HG02885 (cell line): ENCODE data around the gene LPAR6.

ENCODE experiments used
- ATAC-seq: cut with Tn5 transposase; IDR thresholded peaks from one replicate; pipeline ENCODE4 v1.9.1; 2021; ENCODE audit warnings: mild to moderate bottlenecking; ENCODE audit not compliant: unreplicated experiment, poor library complexity

LPAR6 gene

DNA sequence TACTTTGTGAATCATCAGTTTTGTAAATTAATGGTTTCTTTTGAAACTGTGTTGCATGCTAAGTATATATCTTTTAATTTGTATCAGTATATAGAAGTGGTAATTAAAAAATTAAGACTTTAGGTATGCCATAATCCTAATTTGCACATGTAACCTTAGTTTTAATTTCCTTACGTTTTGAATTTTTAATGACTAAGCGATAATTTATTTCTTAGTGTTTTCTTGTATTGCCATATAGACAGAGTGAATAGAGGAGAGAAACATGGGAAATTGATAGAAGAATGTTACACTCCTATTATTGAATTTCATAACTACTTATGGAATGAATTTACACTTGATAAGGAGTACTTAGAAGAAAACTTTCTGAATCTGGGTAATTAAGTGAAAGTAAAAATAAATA, 29.5 kb downstream of the LPAR6 start:
- no peak for ATAC-seq

DNA sequence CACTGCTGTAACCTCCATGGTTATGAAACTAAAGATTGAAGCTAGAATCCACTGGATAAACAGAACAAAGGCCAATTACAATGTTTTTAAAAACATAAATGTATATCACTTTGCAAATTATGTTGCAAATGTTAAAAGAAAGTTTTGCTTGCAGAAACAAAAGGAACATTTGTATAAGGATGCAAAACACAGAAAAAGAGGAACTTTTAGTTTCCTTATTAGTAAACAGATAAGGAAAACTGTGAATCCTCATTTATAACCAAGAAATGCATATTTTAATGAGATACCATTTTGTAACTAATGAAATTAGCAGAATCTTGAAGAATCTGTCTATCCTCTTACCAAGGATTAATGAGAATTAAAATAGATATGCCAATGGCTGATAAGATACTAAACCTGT, 32.3 kb downstream of the LPAR6 start:
- no peak for ATAC-seq

DNA sequence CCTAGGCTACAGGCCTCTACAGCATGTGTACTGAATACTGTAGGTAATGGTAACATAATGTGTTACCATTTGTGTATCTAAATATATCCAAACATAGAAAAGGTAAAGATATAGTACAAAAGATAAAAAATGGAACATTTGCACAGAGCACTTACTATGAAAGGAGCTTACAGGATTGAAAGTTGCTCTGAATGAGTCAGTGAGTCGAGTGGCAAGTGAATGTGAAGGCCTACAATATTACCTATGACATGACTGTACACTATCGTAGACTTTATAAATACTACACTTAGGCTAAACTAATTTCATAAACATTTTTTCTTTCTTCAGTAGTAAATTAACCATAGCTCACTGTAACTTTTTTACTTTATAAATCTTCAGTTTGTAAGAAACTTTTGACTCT, 35.1 kb downstream of the LPAR6 start:
- no peak for ATAC-seq

DNA sequence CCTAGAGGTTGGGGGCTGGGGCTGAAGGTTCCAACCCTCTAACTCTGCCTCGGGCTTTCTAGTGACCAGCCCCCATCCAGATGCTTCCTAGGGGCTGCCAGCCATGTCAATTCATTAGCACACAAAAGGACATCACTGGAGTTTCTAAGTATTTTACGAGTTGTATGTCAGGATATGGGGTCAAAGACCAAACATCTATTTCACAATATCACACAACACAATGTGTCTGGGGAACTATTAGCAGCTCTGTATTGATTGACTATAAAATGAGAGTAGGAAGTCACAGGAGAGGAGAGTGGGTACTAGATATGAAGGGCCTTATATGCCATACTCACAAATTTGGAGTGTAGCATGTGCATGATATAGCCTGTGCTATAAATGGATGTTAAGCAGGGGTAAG, 42.1 kb downstream of the LPAR6 start:
- ATAC-seq: no peak

DNA sequence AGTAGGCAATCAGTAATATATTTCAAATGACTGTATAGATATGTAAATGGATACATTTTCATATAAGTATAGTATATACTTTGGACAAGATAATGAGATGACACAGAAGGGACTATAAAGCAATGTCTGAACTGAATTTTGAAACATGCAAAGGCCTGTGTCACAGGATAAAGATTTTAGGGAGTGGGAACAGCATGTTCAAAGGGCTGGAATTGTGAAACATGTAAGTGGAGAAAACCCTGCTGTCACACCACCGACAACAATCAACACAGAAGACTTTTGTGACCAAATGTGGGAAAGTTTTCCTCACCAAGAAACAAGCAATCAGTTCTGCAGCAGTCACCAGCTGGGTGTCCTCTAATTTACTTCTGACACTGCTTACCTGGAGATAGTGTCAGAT, 42.9 kb downstream of the LPAR6 start:
- ATAC-seq: no peak
